Lung (tissue), 12 donors: Measurements from ENCODE around the gene RNU6-1. TPM values are rescaled to one million over a fixed set of nuclear protein-coding genes. Genes with fewer than 3 reads are reported as not detected.

Experiments
- ATAC-seq: fragments of 200-7000 bp; cut with Tn5 transposase; one replicate; pipeline ENCODE4 v1.9.1; 2020; ENCODE audit warnings: moderate number of reproducible peaks; ENCODE audit not compliant: insufficient read depth, low FRiP score
- DNase-seq, 3 donors: peaks; one replicate each; pipeline ENCODE4 v3.0.0-alpha.2; 2013 to 2017
- H3K27ac ChIP-seq, 2 donors: one replicate each; pipeline ENCODE4 v1.5.1; 2013; ENCODE audit warnings: mild to moderate bottlenecking in 2 of 2, moderate library complexity in 2 of 2, control low read depth in 1 of 2, inconsistent platforms in 1 of 2, low read depth in 1 of 2, low read length in 1 of 2
- H3K27me3 ChIP-seq, 3 donors: one replicate each; pipeline ENCODE4 v1.5.1; 2013; ENCODE audit warnings: low read length in 2 of 3; ENCODE audit not compliant: control insufficient read depth in 3 of 3, insufficient read depth in 3 of 3
- H3K36me3 ChIP-seq, 4 donors: one replicate each; pipeline ENCODE4 v1.5.1; 2013; ENCODE audit warnings: low read length in 4 of 4, mild to moderate bottlenecking in 1 of 4, moderate library complexity in 1 of 4; ENCODE audit not compliant: control insufficient read depth in 4 of 4, insufficient read depth in 4 of 4
- H3K4me1 ChIP-seq, 5 donors: one replicate each; pipeline ENCODE4 v1.5.1; 2013; ENCODE audit warnings: low read length in 5 of 5, mild to moderate bottlenecking in 2 of 5, moderate library complexity in 1 of 5; ENCODE audit not compliant: control insufficient read depth in 5 of 5, insufficient read depth in 5 of 5
- H3K4me3 ChIP-seq: one replicate; pipeline ENCODE4 v1.5.1; 2013; ENCODE audit warnings: mild to moderate bottlenecking, control low read depth, moderate library complexity
- H3K9ac ChIP-seq, 2 donors: one replicate each; pipeline ENCODE4 v1.5.1; 2013; ENCODE audit warnings: low read length in 2 of 2, control low read depth in 1 of 2; ENCODE audit not compliant: insufficient read depth in 1 of 2
- H3K9me3 ChIP-seq, 4 donors: one replicate each; pipeline ENCODE4 v1.5.1; 2013; ENCODE audit warnings: low read length in 3 of 4, mild to moderate bottlenecking in 1 of 4, moderate library complexity in 1 of 4; ENCODE audit not compliant: control insufficient read depth in 4 of 4, insufficient read depth in 3 of 4
- WGBS, 2 donors: extraction: QIAGEN DNeasy Blood & Tissue Kit; methylation state at CpG; one replicate each; pipeline ENCODE4 v1.1.7; 2013; 5-methylcytosine and 5-hydroxymethylcytosine counted together
- polyA plus RNA-seq, 2 donors: library from polyadenylated mRNA; stranded (reverse); fragments of 200-250 nt; gene quantifications; one replicate each; pipeline ENCODE4 v1.2.1, GENCODE V29; 2013
- total RNA-seq, 2 donors: library from RNA; depleted of rRNA in 1 of 2; stranded (reverse); fragments of >200 nt in 1 of 2; gene quantifications; one replicate each; pipeline ENCODE4 v1.2.1, GENCODE V29; 2014 to 2021
- TF ChIP-seq, protein P1 (sequence below): IDR thresholded peaks from 2 replicates; pipeline ENCODE4 v1.5.1; 2012; ENCODE audit warnings: mild to moderate bottlenecking; ENCODE audit errors: control extremely low read depth, extremely low read depth
- donor health status: control.
- donor health status: control.
- donor health status: Bipolar disorder and iron deficiency.
- donor health status: healthy.
- donor health status: DM: yes; HTN: yes; CAD: no.

The RNU6-1 gene
- total and polyA plus RNA-seq, 4 donors = not detected

DNA sequence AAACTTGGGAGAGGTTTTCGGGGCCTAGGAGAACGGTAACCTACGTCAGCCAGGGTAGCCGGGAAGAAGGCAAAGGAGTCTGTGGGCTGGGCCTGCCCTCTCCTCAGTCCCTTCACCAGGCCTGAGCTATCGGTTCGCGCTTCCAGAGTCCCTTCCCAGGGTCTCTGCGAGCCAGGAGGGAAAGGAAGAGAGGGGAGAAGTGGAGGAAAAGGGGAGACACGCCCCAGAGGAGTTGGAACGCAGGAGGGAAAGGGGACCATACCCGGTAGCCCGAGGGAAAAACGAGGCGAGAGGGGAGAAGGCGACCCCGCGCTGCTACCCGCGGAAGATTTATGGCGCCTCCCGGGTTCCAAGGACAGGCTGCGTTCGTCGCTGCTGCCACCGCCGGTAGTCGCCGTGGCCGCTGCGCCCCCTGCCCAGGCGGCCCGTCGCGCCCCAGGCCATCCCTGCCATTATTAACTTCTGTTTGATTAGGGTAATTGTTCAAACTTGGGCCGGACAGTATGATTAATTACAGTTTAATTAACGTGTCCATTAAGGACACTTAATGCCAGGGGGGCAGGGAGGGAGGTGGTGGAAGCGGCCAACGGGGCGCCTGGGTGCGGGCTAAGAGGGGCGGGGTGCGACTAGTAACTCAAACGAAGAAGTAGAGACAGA is 17.9 kb downstream of the RNU6-1 start:
- TF ChIP-seq, protein P1, sequence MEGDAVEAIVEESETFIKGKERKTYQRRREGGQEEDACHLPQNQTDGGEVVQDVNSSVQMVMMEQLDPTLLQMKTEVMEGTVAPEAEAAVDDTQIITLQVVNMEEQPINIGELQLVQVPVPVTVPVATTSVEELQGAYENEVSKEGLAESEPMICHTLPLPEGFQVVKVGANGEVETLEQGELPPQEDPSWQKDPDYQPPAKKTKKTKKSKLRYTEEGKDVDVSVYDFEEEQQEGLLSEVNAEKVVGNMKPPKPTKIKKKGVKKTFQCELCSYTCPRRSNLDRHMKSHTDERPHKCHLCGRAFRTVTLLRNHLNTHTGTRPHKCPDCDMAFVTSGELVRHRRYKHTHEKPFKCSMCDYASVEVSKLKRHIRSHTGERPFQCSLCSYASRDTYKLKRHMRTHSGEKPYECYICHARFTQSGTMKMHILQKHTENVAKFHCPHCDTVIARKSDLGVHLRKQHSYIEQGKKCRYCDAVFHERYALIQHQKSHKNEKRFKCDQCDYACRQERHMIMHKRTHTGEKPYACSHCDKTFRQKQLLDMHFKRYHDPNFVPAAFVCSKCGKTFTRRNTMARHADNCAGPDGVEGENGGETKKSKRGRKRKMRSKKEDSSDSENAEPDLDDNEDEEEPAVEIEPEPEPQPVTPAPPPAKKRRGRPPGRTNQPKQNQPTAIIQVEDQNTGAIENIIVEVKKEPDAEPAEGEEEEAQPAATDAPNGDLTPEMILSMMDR = no peak
- Histone ChIP-seq H3K27me3 (peaks cover 42 to 81% (median 74%) of the 10 kb centered on the region in 3 donors), H3K36me3 (no peaks in the 10 kb centered on the region), H3K27ac (no peak overlapping the region), H3K9ac (no peak overlapping the region), H3K9me3 (peaks cover 0 to 16% (median 0%) of the 10 kb centered on the region in 4 donors), H3K4me3 (no peak overlapping the region), H3K4me1 (peaks cover 0 to 39% (median 8%) of the 10 kb centered on the region in 5 donors)
- 4% methylated on average over 42 to 43 of the region's 43 CpGs for WGBS, 2 donors
- ATAC-seq = no peak
- DNase-seq = no peak

GRCh38 chr15:67820992-67821783 is 18.7 kb downstream of the RNU6-1 start:
- 5 to 6% methylated on average over 37 to 39 of the region's 39 CpGs for whole genome bisulfite sequencing, 2 donors
- no peak for ATAC-seq
- peaks cover 0 to 13% (median 0%) of the 10 kb centered on the region in 4 donors for H3K9me3 ChIP-seq

DNA sequence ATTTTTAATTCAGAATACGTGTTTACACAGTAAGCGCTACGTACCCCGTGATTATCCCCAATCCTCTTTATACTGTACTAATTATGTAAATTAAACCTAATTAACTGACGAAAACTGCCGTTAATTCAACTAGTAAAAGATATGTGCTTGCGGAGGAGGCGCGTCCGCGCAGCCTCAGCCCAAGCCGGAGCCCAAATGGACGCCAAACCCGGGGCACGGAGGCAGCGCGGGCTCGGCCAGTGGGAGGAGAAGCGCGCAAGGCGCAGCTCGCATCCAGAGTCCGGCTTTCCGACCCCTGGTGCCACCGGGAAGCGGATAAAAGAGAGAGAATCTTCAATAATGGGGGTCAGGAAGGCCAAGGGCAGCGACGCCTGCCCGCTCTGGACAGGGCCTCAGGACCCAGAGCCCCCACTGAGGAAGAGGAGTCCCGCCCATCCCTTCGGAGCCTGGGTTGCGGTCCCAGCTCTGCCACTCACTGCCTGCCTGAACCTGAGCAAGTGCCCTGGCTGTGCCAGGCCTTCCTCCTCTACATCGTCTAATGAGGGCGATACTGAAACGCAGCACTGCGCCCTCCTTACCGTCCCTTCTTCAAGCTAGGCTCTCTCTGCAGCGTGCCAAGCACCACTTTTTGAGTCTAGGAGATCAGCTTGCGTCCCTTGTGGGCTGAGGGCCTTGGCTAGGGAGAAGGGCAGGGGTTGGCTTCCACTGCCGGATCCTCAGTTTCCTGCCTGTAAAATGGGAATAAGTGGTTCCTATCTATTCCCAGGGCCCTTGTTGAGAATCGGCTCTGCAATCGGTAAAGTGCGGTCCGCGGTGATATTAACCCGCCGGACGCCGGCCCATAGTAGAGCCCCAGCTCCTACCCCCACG is 19.5 kb downstream of the RNU6-1 start:
- Histone ChIP-seq H3K36me3 (no peaks in the 10 kb centered on the region), H3K9me3 (peaks cover 0 to 14% (median 0%) of the 10 kb centered on the region in 4 donors), H3K9ac (no peak overlapping the region), H3K4me1 (peaks cover 0 to 25% (median 7%) of the 10 kb centered on the region in 5 donors), H3K27ac (no peak overlapping the region), H3K4me3 (no peak overlapping the region), H3K27me3 (peaks cover 36 to 73% (median 65%) of the 10 kb centered on the region in 3 donors)
- TF ChIP-seq, protein P1 = no peak
- WGBS, 2 donors = 13% methylated on average over 49 to 50 of the region's 50 CpGs
- ATAC-seq (no peak), DNase-seq (no peak)

More at GRCh38 chr15:67820992-67821783, 18.7 kb downstream of the RNU6-1 start:
- H3K4me1 ChIP-seq = peaks cover 0 to 33% (median 8%) of the 10 kb centered on the region in 5 donors
- no peaks in the 10 kb centered on the region for H3K36me3 ChIP-seq
- no peak overlapping the region for H3K9ac ChIP-seq
- TF ChIP-seq, protein P1 = no peak
- peak; percentile 81 to 85 (median 84) for DNase-seq
- H3K27ac ChIP-seq = no peak overlapping the region
- H3K27me3 ChIP-seq = peaks cover 36 to 82% (median 69%) of the 10 kb centered on the region in 3 donors
- no peak overlapping the region for H3K4me3 ChIP-seq
